Right renal cortex interstitium (tissue), 3 donors: ENCODE results near the gene RSPH10B. TPM values are rescaled to one million over a fixed set of nuclear protein-coding genes. Genes with fewer than 3 reads are reported as not detected.
"Not testable (repeated sequence)": the region's sequence is repeated elsewhere in the genome, so short reads cannot be mapped to it uniquely, and the experiment has no call there.

Experiments used
- DNase-seq, 3 donors: peaks; one replicate each; pipeline ENCODE4 v3.0.0-alpha.2; 2013; ENCODE audit warnings: low read depth in 3 of 3, low spot score in 2 of 3
- polyA plus RNA-seq, 3 donors: library from polyadenylated mRNA; unstranded; fragments of 120-200 nt; gene quantifications; one replicate each; pipeline ENCODE4 v1.2.1, GENCODE V29; 2013; ENCODE audit not compliant: insufficient read length in 3 of 3

The RSPH10B gene
- 1 to 10 TPM in 1 of 3 donors, under 1 TPM in 2; 0.75 to 1.2 (median 0.91) TPM for polyA plus RNA-seq

GRCh38 chr7:5970347-5970911, at the start of gene RSPH10B:
Gene RSPH10B (minus strand): TSS chr7:5970689. CDS start chr7:5967116, 3,573 bp downstream.
- not testable (repeated sequence) for DNase-seq

GRCh38 chr7:6016653-6016966, 46.1 kb upstream of the RSPH10B start:
- DNase-seq = no peak

GRCh38 chr7:6015917-6016652, 45.6 kb upstream of the RSPH10B start:
- no peak for DNase-seq

- no peak for DNase-seq
Observed at GRCh38 chr7:6012355-6013104, 42.0 kb upstream of the RSPH10B start.

- no peak for DNase-seq
Observed at GRCh38 chr7:6011541-6011940, 41.1 kb upstream of the RSPH10B start.

GRCh38 chr7:6010370-6010769, 39.9 kb upstream of the RSPH10B start:
- DNase-seq = not testable (repeated sequence)

- peak; percentile 99 to 100 (median 99) for DNase-seq
Observed at GRCh38 chr7:6008668-6009611, 38.5 kb upstream of the RSPH10B start, which contains the start of the genes AIMP2 and PMS2. Gene AIMP2 (plus strand): TSS chr7:6009272. CDS start chr7:6009364, 92 bp downstream. Gene PMS2 (minus strand): TSS chr7:6009049. CDS start chr7:6009019, 30 bp downstream.

GRCh38 chr7:6007835-6008590, 37.5 kb upstream of the RSPH10B start:
- not testable (repeated sequence) for DNase-seq

GRCh38 chr7:6007386-6007785, 36.9 kb upstream of the RSPH10B start:
- DNase-seq = no peak

- peak in 1 of 3 donors; percentile 52 for DNase-seq
Observed at GRCh38 chr7:5997210-5997808, 26.8 kb upstream of the RSPH10B start.

GRCh38 chr7:5987061-5987460, 16.6 kb upstream of the RSPH10B start:
- DNase-seq = not testable (repeated sequence)

- DNase-seq = not testable (repeated sequence)
Observed at GRCh38 chr7:5979680-5980314, 9.3 kb upstream of the RSPH10B start.

GRCh38 chr7:5973580-5973979, 3.1 kb upstream of the RSPH10B start:
- DNase-seq = not testable (repeated sequence)

- DNase-seq = not testable (repeated sequence)
Observed at GRCh38 chr7:5963810-5964209, 6.7 kb downstream of the RSPH10B start.

GRCh38 chr7:5963205-5963604, 7.3 kb downstream of the RSPH10B start:
- not testable (repeated sequence) for DNase-seq

- DNase-seq = not testable (repeated sequence)
Observed at GRCh38 chr7:5934945-5935450, 35.5 kb downstream of the RSPH10B start.

- peak in 1 of 3 donors; percentile 0 for DNase-seq
Observed at GRCh38 chr7:5931905-5932644, 38.4 kb downstream of the RSPH10B start.

GRCh38 chr7:5931250-5931649, 39.2 kb downstream of the RSPH10B start:
- DNase-seq = not testable (repeated sequence)
